NOMO-1 treated with DMSO at 0.1 percent for 48 hours (cell line): Measurements from ENCODE around the gene ICA1L.

Experiments
- DNase-seq: peaks from one replicate; lab custom pipeline; 2025; ENCODE audit not compliant: unreplicated experiment; lab: John Stamatoyannopoulos, UW

Gene ICA1L

GRCh38 chr2:202743613-202744012 lies 128.0 kb downstream of the ICA1L start:
- no peak for DNase-seq

GRCh38 chr2:202736826-202737225 lies 134.7 kb downstream of the ICA1L start:
- DNase-seq: no peak

- DNase-seq: no peak
These were observed 145.5 kb downstream of the ICA1L start for GRCh38 chr2:202726070-202726469.

GRCh38 chr2:202723746-202724145 lies 147.8 kb downstream of the ICA1L start:
- DNase-seq: peak; percentile 65
